ENCODE measurements around the gene PBX1.

The PBX1 gene

DNA sequence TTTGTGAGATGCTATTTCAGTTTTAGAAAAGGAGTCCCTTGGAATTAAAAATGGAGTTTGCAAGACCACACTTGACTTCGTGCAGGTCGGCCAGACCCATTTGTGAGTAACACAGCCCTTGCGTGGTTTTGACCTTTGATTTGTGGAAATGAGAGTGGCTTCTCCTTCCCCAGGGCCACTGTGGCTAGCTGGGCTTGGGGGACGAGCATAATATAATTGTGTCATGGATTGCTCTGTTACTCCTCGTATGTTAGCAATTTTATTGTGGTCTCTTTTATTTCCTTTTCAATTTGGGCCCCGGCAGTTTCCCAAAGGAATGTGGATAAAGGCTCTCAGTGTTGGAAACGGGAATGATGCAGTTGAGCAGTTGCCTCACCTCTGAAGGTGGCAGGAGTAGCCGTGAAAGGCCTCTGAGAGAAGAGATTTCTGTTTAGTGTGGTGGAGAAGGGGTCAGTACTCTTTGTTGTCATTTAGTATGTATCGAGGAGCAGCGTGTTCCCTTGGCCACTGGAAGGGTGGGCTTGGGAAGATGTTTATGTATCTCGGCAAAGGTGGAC is 194.6 kb downstream of the PBX1 start:
- H3K4me3 Mint-ChIP-seq: no peak overlapping the region
- H3K27ac Mint-ChIP-seq: no peak overlapping the region
- H3K36me3 Mint-ChIP-seq (ENCODE audit: low read depth): no peaks in the 10 kb centered on the region
- no peaks in the 10 kb centered on the region for H3K27me3 Mint-ChIP-seq
- H3K9me3 Mint-ChIP-seq: no peaks in the 10 kb centered on the region
- no peaks in the 10 kb centered on the region for H3K4me1 Mint-ChIP-seq (ENCODE audit: low read depth)

DNA sequence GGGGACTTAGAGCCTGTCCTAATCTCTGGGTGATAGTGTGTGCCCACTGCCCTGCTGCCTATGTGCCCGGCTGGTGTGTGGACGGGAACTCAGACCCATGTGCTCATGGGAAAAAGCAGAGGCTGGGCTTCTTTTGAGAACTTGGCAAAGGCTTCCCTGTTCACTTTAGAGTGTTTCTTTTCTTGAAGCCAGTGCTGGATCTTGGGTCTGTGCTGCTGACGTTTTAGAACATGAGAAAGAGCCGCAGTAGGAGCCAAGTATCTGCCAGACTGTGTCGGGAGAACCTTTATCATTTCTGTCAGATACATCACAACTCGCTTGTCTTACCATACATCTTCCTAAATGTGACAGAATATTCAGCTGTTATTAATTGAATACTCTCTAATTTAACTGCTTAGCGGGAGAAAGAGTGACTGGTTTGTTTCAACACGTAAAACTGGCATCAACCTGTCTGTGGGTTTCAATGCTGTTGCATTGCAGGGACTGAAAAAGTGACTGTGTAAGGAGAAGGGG is 195.2 kb downstream of the PBX1 start:
- no peaks in the 10 kb centered on the region for H3K9me3 Mint-ChIP-seq
- no peak overlapping the region for H3K27ac Mint-ChIP-seq
- H3K36me3 Mint-ChIP-seq (ENCODE audit: low read depth): no peaks in the 10 kb centered on the region
- no peaks in the 10 kb centered on the region for H3K27me3 Mint-ChIP-seq
- H3K4me1 Mint-ChIP-seq (ENCODE audit: low read depth): no peaks in the 10 kb centered on the region
- H3K4me3 Mint-ChIP-seq: no peak overlapping the region

DNA sequence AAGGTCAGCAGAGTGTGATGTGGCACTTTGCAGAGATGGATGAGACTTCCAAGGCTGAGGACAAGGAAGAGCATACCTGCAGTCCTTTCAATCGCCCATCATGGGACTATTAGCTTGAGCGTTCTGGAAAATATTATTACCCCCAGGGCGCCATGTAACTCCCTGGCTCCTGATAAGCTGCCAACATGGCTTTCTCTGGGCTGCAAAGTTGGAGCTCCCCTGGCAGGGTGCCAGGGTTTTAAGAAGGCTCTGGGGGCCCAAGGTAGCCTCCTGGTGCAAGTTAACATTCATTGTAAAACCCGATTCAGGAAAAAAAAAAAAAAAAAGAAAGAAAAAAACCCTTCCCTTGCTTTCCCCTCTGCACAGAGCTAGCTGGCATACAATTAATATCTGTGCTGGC is 196.7 kb downstream of the PBX1 start:
- no peak overlapping the region for H3K27ac Mint-ChIP-seq
- no peak overlapping the region for H3K4me3 Mint-ChIP-seq
- H3K4me1 Mint-ChIP-seq (ENCODE audit: low read depth): no peaks in the 10 kb centered on the region
- no peaks in the 10 kb centered on the region for H3K27me3 Mint-ChIP-seq
- no peaks in the 10 kb centered on the region for H3K36me3 Mint-ChIP-seq (ENCODE audit: low read depth)
- H3K9me3 Mint-ChIP-seq: no peaks in the 10 kb centered on the region

DNA sequence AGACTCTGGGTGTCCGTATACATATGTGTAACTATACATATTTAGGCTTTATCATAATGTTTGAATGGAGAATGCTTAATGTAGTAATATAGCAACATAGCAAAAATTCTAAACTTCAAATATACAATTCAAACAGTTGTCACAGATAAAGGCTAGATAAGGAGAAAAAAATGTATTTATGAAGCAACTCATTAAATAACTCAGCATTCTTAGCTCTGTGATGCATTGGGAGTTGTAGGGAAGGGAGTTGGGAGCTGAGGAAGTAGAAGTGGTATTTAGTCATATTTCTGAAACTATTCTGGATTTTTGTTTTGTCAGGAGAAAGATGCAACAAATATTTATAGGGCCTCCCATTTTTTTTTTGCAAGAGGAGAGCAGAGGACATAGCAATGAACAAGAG is 197.8 kb downstream of the PBX1 start:
- no peak overlapping the region for H3K4me3 Mint-ChIP-seq
- no peaks in the 10 kb centered on the region for H3K36me3 Mint-ChIP-seq (ENCODE audit: low read depth)
- H3K9me3 Mint-ChIP-seq: peaks cover 3% of the 10 kb centered on the region
- no peak overlapping the region for H3K27ac Mint-ChIP-seq
- no peaks in the 10 kb centered on the region for H3K27me3 Mint-ChIP-seq
- H3K4me1 Mint-ChIP-seq (ENCODE audit: low read depth): no peaks in the 10 kb centered on the region

DNA sequence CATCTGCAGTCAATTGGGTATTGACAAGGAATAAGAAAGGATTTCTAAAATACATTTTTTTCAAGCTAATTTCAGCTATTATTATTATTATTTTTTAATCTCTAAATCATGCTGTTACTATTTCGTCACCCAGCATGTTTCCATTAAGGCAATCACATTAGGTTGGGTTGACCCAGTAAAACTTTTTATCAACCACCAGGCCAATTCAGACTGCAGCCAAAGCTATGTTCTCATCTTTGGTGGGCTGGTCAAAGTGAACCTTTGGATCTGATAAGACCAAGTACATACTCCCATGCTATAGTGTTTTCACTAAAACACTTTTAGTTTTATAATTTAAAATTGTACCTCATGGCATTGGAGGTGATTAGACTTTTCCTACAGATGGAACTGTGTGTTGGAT is 198.6 kb downstream of the PBX1 start:
- Mint-ChIP-seq H3K36me3 (ENCODE audit: low read depth) (no peaks in the 10 kb centered on the region), H3K27ac (no peak overlapping the region), H3K27me3 (no peaks in the 10 kb centered on the region), H3K9me3 (peaks cover 3% of the 10 kb centered on the region), H3K4me1 (ENCODE audit: low read depth) (no peaks in the 10 kb centered on the region), H3K4me3 (no peak overlapping the region)

DNA sequence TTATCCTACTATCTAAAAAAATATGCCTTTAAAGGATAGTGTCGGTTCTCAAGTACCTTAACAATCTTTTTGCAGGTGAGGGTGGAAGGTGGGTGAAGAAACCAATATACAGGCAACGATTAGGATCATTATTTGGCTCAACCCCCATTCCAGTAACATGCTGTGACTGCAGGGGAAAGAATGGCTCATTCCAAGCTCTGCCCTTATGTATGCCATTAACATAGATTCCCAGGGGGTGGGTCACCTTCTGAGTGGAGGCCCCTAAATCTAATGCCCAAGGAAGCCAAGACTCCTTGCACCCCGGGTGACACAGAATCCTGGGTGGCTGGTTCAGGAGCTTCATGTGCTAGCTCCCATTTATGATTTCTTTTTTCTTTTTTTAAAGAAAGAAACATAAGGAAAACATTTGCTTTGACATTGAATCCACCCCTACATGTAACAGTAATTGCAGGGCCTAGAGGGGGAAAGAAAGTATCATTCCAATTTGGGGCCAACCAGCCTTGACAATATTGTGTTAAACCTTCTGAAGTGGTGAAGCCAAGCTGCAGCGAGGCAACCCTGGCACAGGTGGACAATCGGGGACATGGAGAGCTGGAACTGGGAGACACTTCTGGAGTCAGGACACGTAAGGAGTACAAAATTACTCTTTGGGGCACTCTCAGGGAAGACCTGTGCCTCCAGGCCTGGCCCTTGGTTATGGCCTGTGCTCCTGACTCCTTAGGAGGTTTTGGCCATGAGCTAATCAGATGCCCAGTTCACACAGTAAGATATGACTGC is 200.3 kb downstream of the PBX1 start:
- Mint-ChIP-seq H3K27me3 (no peaks in the 10 kb centered on the region), H3K36me3 (ENCODE audit: low read depth) (no peaks in the 10 kb centered on the region), H3K4me1 (ENCODE audit: low read depth) (no peaks in the 10 kb centered on the region), H3K4me3 (no peak overlapping the region), H3K27ac (no peak overlapping the region), H3K9me3 (peaks cover 3% of the 10 kb centered on the region)

DNA sequence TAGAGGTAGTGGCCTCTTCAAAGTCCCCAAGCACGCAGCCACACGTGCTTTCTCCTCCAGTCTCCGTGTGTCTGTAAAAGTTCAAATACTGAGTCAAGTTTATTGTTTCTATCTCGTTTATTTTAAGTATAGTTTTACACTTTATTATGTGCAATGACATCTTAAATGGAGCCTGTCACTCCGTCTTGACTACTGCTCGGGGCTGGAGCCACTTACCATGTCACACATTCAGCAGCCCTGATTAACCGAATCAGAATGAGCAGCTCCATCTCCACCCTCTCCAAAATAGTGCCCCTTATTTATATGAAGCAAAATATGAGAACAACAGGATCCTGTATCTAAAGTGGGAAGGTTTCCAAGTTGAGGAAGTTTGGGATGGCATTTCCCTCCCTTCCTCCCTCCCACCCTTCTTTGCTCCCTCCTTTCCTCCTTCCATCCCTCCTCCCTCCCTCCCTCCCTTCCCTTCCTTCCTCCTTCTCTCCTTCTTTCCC is 201.0 kb downstream of the PBX1 start:
- Mint-ChIP-seq H3K9me3 (peaks cover 3% of the 10 kb centered on the region), H3K27me3 (no peaks in the 10 kb centered on the region), H3K4me1 (ENCODE audit: low read depth) (no peaks in the 10 kb centered on the region), H3K27ac (no peak overlapping the region), H3K4me3 (no peak overlapping the region), H3K36me3 (ENCODE audit: low read depth) (no peaks in the 10 kb centered on the region)

DNA sequence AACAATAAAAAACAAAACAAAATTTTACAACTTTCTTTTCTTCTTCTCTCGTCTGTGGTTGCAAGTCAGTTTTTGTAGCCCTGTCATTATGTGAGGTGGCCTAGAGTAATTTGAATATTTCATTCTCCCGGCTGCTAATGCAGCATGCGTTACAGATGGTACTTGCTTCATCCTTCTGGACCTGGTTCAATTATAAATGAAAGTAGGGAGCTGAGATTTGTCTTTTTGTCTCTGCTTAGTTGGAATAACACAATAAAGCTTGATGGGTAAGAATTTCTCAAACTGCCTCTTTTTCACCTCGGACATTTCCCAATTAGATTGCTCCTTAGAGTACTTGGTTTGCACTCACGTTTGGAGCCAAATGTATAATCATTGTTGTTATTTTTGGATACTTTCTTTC is 201.6 kb downstream of the PBX1 start:
- Mint-ChIP-seq H3K27ac (no peak overlapping the region), H3K9me3 (peaks cover 3% of the 10 kb centered on the region), H3K36me3 (ENCODE audit: low read depth) (no peaks in the 10 kb centered on the region), H3K27me3 (no peaks in the 10 kb centered on the region), H3K4me1 (ENCODE audit: low read depth) (no peaks in the 10 kb centered on the region), H3K4me3 (no peak overlapping the region)

DNA sequence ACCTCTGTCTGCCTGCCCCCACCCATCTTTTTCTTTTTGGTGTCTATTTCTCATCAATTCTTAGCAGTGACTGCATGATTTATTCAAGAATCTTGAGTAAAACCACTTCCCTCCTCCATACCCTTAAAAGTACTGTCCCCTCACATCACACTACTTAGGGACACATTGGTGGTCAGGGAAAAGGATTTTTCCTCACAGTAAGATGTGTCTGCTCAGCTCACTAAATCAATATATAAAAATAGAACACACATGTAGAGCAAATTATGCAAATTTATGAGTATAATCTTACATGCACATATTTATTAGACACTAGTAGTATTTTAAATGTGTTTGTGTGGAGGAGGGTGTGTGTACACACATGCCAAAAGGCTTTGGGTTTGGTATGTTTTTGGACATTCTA is 202.0 kb downstream of the PBX1 start:
- Mint-ChIP-seq H3K9me3 (peaks cover 3% of the 10 kb centered on the region), H3K4me1 (ENCODE audit: low read depth) (no peaks in the 10 kb centered on the region), H3K36me3 (ENCODE audit: low read depth) (no peaks in the 10 kb centered on the region), H3K4me3 (no peak overlapping the region), H3K27me3 (no peaks in the 10 kb centered on the region), H3K27ac (no peak overlapping the region)

DNA sequence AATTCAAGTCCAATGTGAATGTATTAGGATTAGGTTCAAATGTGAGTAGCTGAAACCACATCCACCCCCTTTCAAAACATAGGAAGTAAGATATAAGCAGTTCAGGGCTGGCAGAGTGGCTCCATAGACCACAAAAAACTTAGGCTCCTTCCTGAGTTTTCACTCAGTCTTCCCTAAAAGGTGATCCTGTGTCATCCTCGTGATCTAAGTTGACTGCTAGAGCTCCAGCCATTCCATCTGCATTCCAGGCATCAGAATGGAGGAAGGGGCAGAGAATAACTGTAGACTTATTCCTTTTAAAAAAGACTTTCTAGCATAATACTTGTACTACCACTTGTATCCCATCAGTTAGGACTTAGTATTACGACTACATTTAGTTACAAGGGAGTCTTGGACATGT is 204.1 kb downstream of the PBX1 start:
- no peaks in the 10 kb centered on the region for H3K36me3 Mint-ChIP-seq (ENCODE audit: low read depth)
- H3K27ac Mint-ChIP-seq: no peak overlapping the region
- no peak overlapping the region for H3K4me3 Mint-ChIP-seq
- peaks cover 3% of the 10 kb centered on the region for H3K9me3 Mint-ChIP-seq
- no peaks in the 10 kb centered on the region for H3K4me1 Mint-ChIP-seq (ENCODE audit: low read depth)
- no peaks in the 10 kb centered on the region for H3K27me3 Mint-ChIP-seq

DNA sequence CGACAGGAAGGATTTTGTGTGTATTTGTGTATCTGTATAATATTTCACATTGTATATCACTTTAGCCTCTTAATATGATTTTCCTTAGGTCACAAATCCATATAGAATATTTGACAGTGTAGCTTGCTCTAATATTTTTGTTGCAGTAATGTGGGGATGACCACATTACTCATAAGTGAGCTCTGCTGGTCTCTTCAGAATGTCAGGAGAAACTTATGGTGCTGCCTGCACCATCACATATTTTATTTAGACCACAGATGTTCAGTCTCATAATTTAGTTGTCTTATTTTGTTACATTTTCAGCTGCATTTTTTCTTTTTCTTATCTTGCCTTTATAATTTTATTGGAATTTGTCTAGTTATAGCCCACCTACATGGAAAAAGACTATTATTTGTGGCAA is 205.3 kb downstream of the PBX1 start:
- Mint-ChIP-seq H3K4me1 (ENCODE audit: low read depth) (no peaks in the 10 kb centered on the region), H3K36me3 (ENCODE audit: low read depth) (no peaks in the 10 kb centered on the region), H3K27ac (no peak overlapping the region), H3K9me3 (peaks cover 3% of the 10 kb centered on the region), H3K27me3 (no peaks in the 10 kb centered on the region), H3K4me3 (no peak overlapping the region)

DNA sequence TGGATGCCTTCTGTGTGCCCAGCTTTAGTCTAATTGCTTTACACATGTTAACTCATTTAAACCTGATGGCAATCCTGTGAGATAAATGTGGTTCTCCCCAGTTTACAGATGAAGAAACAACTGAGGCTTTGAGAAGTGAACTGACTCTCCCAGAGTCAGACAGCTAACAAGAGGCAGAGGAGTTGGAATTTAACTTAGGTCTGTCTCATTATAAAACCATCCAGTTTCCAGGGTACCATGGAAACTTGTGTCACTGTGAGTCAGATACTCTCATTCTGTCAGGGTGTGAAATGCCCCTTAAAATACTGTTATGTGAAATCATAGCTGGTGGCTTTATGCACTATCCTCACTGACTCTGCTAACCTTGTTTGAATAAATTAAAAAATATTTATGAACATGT is 206.6 kb downstream of the PBX1 start:
- no peaks in the 10 kb centered on the region for H3K4me1 Mint-ChIP-seq (ENCODE audit: low read depth)
- H3K27ac Mint-ChIP-seq: no peak overlapping the region
- H3K36me3 Mint-ChIP-seq (ENCODE audit: low read depth): no peaks in the 10 kb centered on the region
- no peak overlapping the region for H3K4me3 Mint-ChIP-seq
- H3K9me3 Mint-ChIP-seq: peaks cover 3% of the 10 kb centered on the region
- no peaks in the 10 kb centered on the region for H3K27me3 Mint-ChIP-seq

DNA sequence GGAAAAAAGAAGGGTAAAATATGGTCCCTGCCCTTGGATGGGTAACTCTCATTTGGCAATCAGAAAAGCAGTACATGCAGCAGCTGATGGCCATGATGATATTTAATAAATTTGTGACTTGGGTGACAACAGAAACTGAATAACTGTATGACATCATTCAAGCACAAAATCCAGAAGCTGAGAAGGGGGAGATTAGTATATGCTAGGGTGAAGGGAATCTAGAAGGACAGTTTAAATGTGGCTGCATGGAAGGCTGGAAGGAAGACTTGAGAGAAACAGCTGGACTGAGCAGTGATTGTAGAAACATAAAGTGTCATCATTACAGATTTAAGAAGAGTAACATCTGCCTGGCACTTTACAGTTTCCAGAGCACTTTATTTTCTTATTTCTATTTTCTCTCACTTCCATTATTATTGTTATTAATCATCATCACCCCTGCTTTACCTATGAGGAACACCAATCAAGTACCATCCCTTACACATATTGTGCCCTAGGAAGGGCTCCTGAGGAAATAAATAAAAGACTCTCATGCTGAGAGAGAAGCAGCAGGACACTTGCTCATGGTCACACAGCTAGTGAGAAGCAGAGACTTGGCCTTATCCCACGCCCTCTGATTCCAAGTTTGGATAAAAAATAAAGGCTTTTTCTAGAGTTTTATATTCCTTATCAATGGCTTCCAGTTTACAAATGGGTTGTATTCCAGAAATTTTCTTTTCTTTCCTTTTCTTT is 207.2 kb downstream of the PBX1 start:
- no peaks in the 10 kb centered on the region for H3K9me3 Mint-ChIP-seq
- no peak overlapping the region for H3K4me3 Mint-ChIP-seq
- no peaks in the 10 kb centered on the region for H3K4me1 Mint-ChIP-seq (ENCODE audit: low read depth)
- no peaks in the 10 kb centered on the region for H3K36me3 Mint-ChIP-seq (ENCODE audit: low read depth)
- H3K27me3 Mint-ChIP-seq: no peaks in the 10 kb centered on the region
- no peak overlapping the region for H3K27ac Mint-ChIP-seq

DNA sequence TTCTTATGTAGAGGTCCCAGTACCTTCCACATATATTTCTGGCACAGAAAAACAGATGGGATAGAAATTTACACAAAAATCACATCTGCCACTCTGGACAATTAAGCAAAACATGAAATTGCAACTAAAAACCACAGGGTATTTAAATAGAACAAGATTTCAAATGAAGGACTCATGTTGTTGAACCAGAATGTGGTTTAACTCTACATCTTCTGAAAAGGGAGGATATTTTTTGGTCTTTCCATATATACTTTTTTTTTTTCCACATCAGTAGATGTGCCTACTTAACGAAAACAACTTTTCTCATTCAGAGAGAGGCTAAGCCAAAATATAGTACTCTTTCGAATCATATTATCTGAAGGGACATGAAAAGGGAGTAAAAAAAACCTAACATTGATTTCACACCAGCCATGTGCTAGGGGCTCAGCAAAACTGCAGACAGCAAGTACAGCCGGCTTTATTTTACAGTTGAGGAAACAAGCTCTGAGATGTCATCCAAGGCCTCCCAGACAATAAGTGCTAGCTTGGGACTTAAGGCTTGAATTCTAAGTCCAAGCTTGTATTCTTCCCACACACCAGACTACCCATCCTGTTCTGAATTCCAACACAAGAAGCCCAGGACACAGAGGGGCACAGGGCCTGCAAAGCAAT is 208.9 kb downstream of the PBX1 start:
- Mint-ChIP-seq H3K4me1 (ENCODE audit: low read depth) (no peaks in the 10 kb centered on the region), H3K27ac (no peak overlapping the region), H3K9me3 (no peaks in the 10 kb centered on the region), H3K27me3 (no peaks in the 10 kb centered on the region), H3K4me3 (no peak overlapping the region), H3K36me3 (ENCODE audit: low read depth) (no peaks in the 10 kb centered on the region)

DNA sequence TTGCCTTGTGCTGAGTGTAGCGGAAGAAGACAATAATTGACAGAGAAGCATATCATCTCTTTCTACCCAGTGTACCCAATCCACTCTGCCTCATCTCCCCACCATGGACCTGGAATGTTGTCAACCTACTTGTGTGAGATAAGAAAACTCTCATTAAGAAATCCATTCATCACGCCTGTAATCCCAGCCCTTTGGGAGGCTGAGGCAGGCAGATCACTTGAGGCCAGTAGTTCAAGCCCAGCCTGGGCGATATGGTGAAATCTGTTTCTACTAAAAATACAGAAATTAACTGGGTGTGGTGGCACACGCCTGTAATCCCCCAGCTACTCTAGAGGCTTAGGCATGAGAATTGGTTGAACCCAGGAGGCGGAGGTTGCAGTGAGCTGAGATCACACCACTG is 209.6 kb downstream of the PBX1 start:
- H3K36me3 Mint-ChIP-seq (ENCODE audit: low read depth): no peaks in the 10 kb centered on the region
- H3K9me3 Mint-ChIP-seq: no peaks in the 10 kb centered on the region
- H3K4me3 Mint-ChIP-seq: no peak overlapping the region
- no peaks in the 10 kb centered on the region for H3K27me3 Mint-ChIP-seq
- H3K4me1 Mint-ChIP-seq (ENCODE audit: low read depth): no peaks in the 10 kb centered on the region
- no peak overlapping the region for H3K27ac Mint-ChIP-seq
